NCI-H2081 treated with DMSO at 0.1 percent for 48 hours (cell line): ENCODE results near the gene AP3S2.

Experiments used
- DNase-seq: peaks from one replicate; lab custom pipeline; 2025; lab: John Stamatoyannopoulos, UW

AP3S2 gene

DNA sequence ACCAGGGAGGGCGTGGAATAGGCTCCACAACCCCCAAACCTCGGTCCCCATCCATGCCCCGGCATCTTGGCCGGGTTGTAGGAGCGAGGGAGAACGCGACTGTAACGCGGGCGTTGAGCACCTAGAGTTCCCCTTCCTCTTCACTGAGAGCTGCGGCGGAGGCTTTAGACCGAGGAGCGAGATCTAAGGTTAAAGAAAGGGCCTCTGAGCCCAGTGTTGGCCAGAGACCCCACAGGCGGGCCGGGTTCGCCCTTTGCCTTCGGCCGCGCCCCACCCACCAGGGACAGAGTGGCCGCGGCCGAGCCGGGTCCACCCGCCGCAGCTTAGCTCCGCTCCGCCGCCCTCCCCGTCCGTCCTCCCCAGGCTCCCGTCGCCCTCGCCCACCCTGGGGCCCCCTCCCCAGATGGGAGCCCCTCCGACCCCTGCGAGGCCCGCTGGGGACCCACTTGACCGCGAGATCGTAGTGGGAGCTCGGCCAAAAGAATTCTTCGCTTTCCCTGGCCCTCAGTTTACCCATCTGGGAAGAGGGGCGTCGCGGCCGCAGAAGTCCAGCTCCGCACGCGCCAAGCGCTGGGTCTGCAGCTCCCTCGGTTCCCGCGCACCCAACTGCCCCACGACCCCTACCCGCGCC lies 79.6 kb downstream of the AP3S2 start:
- no peak for DNase-seq

DNA sequence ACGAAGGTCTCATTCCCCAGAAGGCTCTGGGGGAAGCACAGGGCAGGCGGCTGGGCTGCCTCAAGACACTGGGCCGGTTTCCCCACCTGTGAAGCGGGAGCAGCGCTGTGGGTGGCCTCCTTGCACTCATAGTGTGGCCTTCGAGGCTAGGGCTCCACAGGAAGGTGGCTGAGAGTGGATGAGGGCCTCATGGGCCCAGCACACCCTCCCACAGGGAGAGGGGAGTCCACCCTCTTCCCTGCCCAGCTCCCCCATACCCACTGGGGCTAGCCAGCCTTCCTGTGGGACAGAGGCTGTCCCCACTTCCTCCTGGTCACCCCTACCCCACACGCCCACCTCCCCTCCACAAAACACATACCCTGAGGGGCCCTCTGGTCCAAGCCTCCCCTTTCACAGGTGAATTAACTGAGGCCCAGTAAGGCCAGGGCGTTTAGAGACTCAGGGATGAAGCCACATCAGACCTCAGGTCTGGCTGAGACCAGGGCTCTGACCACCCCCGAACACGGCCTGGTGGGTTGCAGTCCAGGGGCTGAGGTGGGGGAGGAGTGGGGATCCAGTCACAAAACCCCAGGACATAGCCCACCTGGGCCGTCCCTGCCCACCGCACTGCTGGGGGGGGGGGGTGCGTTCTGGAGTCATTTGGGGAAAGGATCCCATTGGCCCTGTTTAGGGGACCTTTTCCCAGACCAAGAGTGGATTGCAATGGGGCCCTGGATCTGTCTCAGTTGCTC lies 80.2 kb downstream of the AP3S2 start:
- no peak for DNase-seq

DNA sequence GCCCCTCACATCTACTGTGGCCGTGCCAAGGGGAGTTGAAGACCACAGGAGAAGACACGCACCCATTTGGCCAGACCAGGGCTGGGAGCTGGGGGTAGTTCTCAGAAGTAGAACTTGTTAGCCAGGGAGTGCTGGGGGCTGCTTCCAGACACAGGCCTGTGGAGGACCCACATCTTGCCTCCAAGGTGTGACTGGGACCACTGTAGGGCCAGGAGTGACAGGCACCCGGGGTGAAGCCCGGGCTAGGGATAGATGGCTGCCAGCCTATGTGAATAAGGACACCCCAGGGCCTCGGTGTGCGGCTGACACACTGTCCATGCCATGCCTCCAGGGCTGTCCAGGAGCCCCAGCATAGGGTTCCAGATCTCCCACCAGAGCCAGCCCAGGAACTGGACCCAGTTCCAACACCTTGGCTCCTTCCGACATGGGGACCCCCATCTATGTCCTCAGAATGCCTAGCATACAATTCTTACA lies 80.9 kb downstream of the AP3S2 start:
- DNase-seq = no peak

DNA sequence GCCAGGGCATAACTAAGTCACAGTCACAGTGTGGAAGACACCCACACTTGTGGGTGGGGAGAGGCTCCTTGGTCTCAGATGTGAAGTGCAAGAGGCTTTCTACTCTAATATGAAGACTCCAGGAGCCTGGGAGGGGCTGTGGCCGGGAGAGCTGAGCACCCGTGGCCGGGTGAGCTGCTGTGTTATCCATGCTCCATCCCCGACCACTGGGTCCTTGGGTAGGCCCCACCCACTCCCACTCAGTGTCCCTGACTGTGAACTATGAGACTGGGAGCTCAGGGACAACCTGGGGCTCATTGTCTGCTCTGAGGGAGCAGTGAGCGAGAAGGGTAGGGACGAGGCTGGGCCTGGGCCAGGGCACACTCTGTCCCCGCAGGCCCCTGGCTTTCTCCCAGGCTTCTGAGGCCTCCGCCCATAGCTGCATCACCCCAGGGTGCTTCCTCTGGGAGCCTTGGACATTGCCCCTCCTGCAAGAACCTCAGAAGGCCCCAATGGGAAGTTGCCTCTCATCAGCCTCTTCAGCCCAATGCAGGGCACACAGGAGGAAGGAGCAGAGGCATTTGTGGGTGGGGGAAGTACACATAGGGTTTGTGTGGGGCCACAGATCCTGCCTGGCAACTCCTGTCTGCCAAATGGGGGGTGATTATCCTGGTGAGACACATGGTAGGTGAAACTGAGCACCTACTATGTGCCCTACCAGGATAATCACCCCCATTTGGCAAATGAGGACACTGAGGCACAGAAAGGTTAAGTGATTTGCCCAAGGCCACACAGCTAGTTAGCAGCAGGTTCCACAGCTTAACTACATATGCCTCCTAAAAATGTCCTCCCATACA lies 81.6 kb downstream of the AP3S2 start:
- DNase-seq = no peak

DNA sequence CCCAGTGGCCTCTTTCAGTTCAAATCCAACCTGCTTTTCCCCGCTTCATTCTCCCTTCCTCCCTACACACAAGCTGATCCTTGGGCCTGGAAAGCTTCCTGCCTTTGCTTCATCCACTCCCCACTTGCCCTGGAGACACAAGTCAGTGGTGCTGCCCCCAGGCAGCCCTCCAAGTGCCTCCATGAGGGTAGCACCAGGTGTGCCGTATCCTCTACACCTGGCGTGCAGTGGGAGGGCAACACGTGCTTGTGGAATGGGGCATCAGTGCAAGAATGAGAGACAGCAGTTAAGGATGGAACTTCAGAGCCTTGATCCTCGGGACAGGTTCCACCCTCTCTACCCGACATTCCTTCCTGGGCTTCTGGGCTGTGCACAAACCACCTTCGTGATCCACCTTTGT lies 83.0 kb downstream of the AP3S2 start:
- DNase-seq = no peak

DNA sequence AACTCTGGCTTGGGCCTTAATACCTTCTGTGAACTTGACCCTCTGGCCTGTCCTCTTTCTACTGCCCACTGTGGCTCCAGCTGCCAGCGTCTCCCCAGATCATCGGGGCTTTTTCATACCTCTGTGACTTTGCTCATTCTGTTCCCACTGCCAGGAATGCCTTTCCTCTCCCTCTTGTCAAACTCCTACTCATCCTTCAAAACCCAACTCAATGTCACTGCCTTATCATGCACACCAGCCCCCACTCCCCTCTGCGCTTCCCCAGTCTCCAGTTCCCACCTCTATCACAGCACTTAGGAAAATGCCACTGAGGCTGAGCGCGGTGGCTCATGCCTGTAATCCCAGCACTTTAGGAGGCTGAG lies 84.0 kb downstream of the AP3S2 start:
- DNase-seq = no peak

DNA sequence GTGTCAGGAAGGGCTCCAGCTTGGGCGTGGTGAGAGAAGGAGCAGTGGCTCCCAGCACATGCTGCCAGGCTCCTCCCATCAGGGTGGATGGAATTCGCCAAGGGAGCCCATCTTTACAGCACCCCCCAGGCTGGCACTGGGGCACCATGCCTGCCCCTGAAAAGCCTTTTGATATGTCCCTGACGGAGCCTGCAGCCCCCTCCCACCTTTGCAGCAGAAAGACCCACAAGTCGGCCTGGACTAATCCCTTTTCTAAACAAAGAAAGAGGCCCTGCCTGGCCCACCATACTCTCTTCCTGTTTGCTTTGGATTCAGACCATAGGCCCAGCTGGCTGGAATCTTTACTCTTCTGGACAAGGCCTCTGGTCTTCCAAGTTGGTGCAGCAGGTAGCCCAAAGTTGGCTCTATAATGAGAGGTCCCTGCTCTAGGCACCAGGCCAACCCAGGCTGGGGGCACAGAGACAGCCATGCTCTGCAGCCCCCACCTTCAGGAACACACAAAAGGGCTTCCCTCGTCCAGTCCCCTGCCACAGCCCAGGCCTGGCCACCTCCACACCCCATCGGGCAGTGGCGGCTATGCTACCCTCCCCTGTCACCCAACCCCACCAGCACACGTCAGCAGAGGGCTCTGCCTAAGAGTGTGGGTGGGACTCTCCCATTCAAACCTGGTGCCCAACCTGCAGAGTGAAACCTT lies 84.6 kb downstream of the AP3S2 start:
- no peak for DNase-seq

DNA sequence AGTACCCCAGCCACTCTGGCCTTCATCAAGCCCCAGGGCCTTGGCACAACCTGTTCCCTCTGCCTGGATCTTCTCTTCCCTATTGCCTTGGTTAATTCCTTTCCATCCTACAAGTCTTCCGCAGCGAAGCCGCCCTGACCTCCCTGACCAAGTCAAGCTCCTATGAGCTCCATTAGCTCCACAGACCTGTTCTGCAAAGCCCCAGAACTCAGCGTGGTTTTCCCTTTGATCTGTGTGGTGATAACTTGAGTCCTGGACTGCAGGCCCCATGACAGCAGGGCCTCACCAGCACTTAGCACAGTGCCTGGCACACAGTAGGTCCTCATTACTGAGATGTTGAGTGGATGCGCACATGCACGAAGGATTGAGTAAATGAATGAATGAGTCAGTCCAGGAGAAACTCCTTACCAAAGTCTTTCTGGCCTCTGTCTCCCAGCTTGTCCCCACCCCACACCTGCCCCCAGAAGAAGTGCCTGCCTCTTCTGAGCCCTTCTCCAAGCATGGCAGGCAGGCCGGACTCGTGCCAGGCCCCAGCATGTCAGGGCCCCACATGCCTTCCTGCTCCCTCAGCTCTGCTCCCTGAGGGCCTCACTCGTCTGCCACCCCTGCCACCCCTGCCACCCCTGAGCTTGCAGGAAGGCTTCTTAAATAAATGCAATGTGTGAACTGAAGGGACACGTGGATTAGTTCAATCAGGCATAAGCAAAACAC lies 85.5 kb downstream of the AP3S2 start:
- no peak for DNase-seq

DNA sequence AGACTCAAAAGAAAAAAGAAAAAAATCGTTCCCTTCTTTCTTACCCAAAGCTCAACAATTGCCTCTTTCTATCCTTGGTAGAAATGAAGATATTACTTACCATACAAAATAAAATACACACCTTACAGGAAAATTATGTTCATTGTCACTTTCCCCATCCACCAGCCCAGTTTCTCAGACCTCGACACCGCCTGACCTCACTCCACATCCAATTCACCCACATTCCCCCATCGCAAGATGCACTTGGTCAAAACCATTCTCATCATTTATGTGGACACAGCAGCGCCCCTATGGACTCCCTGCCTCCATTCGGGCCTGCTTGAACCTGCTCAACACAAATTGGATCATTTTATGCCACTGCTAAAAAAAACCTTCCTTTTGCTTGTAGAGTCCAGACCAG lies 86.1 kb downstream of the AP3S2 start:
- DNase-seq = no peak

DNA sequence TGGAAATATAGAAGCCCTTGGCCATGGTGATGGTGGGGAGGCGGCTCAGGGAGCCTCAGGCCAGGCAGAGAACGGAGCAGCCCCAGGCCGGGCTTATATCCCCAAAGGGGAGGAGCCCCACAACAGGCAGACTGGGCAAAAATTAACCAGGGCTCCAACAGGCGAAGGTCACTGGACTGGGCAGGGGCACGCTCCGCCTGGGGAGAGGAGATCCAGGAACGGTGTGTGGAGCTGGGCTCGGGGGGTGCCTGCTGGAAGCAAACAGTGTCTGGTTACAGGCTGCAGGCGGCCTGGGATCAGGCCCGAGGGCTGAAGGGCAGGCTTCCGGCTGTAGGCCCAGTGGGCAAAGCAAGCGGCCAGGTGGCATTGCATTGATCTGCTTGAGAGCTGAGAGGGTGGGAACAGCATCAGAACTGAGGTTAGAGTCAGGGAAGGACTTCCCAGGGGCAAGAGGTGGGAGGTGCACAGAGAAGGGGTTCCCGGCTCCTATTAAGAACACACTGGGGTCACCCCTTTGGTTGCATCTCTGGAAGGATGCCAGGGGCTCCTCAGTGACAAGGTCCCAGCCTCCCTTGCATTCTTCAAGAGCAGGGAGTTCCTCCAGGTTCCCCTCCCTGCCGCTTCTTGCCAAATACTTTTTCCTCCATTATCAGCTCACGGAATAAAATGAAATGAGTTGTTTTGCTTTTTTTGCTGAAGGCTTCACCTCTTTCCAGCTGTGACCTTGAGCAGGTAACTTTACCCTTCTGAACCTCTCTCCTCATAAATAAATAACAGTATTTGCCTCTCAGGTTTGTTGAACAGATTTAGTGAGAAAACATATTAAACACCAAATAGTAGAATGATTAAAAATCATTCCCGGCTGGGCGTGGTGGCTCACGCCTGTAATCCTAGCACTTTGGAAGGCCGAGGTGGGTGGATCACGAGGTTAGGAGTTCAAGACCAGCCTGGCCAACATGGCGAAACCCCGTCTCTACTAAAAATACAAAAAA lies 86.9 kb downstream of the AP3S2 start:
- DNase-seq = no peak

DNA sequence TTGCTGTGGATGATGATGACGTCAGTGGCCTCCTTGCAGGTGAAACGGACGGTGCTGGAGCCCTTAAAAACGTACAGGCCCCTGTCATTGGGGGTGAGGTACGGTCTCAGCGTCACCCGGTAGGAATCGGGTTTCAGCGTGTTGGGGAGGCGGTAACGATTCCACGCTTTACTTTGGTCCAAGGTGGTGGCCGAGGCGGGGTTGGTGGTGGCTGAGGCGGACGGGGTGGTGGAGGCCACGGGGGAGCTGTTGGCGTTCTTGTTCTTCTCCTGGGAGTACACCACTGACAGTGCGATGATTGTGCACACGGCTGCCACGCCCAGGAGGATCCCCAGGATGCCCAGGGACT lies 87.6 kb downstream of the AP3S2 start:
- no peak for DNase-seq

DNA sequence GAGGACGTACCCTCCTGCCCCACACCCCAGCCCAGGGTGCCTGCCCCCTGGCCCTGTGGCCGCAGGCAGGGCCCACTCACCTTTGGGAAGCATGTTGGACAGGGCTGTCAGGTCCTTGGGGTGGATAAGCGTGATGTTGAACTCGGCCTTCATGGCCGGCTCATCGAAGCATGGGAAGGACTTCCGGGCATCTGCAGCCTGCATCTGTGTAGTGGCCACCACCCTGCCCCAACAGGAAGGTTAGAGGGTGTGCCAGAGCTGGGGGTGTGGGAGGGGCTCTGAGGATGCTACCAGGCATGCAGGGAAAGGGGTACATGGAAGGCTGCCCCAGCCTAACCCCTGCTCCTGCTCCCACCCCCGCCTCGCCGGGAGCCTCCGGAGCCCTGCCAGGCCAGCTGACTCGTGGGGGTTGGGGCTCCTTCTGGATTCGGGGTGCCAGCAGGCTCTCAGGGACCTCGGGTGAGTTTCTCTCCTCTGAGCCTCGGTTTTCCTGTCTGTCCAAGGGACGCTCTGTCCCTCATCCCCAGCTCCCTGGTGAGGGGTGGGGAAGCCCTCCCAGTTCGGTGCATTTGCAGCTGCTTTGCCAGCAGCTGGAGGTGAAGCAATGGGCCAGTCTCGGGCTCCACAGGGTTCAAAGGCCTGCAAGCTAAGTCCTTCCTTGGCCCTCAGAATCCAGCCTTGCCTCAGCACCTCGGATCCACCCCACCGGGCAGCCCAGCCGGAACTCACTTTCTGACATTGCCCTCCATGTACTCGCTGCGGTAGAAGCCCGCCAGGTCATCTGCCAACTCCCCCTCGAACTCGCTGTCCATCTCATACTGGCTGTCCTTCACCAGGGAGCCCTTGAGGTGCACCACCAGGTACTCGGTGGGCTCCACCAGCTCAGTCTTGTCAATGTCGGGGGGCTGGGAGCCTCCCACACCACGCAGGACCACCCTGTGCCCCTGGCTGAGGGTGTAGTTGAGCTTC lies 88.3 kb downstream of the AP3S2 start:
- DNase-seq = no peak

DNA sequence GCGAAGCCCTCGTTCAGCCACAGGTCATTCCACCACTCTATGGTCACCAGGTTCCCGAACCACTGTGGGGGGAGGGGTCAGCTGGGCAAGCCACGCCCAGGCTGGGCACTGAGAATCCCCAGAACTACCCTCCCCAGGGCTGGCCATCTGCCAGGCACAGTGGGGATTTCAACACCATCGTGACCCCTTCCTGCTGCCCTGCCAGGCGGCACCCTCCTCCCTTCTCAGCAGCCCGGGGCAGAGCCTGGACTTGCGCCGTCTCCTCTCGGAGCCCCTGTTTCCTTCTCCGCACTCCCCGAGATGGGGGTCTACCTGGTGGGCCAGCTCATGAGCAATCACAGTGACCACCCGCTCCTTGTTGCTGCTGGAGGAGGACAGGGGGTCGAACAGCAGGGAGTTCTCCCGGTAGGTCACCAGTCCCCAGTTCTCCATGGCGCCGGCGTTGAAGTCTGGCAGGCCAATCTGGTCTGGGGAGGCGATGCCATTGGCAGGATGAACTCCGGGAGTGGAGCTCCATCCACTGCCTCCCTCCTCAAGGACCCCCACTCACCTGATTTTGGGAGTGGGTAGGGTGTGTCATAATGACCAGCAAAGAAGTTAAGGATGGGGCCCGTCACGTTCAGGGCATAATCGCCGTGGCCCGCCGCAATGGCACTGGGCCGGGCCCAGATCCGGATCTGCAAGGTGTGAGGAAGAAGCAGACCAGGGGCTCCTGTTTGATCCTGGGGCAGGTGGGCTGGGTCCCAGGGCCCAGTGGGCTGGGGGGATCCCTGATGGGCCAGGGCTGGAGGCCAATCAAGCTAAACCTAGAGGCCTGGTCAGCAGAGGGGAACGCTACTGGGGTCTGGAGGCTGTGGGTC lies 89.6 kb downstream of the AP3S2 start:
- DNase-seq = no peak

DNA sequence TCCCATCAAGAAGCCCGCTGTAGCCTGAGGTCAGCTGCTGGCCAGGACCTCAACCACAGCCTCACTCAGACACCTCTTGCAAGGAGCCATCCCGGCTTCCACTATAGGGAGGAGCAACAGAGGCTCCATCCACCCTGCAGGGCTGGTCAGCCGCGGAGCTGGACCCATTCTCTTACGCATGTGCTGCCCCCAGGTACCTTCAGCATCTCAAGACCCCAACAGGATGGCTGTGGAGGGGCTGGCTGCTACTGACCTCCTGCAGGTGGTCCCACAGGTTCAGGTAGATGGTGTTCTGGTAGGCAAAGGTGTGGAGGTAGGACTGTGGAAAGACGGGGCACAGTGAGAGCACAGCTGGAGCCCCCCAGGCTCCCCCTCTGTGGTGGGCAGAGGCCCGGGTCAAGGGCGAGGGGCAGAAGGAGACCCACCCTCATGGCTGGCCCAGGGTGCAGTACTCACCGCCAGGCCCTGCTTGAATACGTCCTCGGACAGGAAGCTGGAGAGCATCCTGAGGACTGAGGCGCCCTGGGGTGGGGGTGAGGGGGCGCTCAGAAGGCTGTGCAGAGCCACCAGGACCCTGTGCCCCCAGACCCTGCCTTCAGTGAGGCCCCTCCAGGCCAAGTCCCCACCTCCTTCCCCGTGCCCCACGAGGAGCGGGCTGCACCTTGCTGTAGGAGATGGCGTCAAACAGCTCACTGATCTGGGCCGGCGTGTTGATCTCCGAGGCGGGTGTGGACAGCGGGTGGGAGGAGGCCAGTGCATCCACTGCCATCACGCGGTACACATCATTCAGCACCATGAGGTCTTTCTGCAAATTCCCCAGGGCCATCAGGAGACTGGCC lies 90.6 kb downstream of the AP3S2 start:
- no peak for DNase-seq

DNA sequence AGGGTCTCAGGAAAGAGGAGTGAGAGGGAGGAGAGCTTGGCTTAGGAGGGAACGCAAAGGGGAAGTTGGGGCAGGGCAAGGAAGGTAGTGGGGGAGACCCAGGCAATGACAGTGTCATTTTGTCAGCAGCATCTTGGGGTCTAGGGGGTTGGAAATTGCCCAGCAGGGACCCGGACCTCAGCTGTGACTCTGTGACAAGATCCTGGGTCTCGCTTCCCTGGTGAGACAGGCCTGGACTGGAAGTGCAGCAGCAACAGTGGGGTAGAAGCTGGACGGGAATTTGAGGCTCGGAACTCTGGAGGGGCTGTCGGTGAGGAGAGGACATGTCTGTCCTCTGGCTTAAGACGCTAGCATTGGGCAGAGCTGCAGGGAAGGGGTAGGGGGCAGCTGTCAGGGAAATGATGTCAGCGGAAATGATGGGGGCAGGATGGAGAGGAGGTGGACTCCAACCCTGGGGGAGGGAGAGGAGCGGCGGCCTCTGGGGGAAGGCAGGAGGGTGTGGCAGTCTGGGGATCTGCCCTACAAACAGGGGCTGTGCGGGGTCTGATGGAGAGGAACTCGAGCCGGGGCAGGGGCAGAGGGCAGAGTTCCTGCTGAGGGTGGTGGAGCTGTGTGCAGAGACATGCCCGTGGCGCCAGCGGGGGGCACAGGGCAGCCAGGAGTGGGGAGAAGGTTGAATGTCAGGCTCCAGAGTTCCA lies 91.4 kb downstream of the AP3S2 start:
- DNase-seq = no peak

DNA sequence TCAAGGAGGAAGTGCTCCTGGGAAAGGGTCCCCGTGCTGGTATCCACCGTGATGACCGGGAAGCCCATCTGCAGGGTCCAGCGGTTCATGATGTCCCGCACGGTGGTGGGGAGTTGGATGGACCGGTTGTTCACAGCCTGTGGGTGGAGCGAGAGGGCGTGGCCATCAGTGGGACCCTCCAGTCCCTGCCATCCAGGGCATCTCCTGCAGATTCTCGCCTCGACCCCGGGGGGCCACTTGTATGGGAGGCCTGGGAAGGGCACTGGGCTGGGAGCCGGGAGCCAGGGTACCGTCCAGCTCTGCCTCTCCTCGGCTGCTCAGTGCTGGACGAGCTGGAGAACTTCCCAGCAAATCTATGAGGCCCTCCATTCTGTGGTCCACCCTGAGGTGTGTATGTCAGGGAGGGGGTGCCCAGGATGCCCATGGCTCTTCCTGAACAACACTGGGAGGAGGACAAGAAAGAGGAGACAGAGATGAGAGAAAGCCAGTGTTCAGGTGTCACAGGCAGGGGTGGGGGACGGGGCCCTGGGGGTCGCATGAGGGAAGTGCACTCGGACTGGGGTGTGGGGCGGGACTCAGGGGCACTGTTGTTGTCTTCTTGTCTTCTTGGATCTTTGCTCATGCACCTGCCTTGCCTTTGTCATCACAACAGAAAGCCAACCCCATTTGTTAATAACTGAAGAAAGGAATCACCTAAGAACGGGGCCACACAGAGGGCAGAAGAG lies 92.2 kb downstream of the AP3S2 start:
- DNase-seq = no peak
